NCI-H1436 treated with DMSO at 0.1 percent for 48 hours (cell line): ENCODE results near the gene FKBP11.

Experiments used
- DNase-seq: peaks from one replicate; lab custom pipeline; 2025; lab: John Stamatoyannopoulos, UW

The FKBP11 gene

GRCh38 chr12:48925304-48926011, at the start of gene FKBP11:
Gene FKBP11, minus strand, starts transcription at chr12:48925492. Its CDS starts 64 bp downstream, at chr12:48925428.
- no peak for DNase-seq

- no peak for DNase-seq
These were observed 48.8 kb upstream of the FKBP11 start for GRCh38 chr12:48973941-48974673.

GRCh38 chr12:48973531-48973930, 48.2 kb upstream of the FKBP11 start:
- no peak for DNase-seq

GRCh38 chr12:48972952-48973483, 47.7 kb upstream of the FKBP11 start:
- DNase-seq = no peak

GRCh38 chr12:48972213-48972951, 47.1 kb upstream of the FKBP11 start:
- DNase-seq = no peak

GRCh38 chr12:48970702-48971334, 45.5 kb upstream of the FKBP11 start:
- DNase-seq = no peak

GRCh38 chr12:48969833-48970701, 44.8 kb upstream of the FKBP11 start:
- no peak for DNase-seq

GRCh38 chr12:48969160-48969771, 44.0 kb upstream of the FKBP11 start:
- DNase-seq = no peak

GRCh38 chr12:48968467-48968866, 43.2 kb upstream of the FKBP11 start:
- DNase-seq = no peak

- no peak for DNase-seq
These were observed 42.7 kb upstream of the FKBP11 start for GRCh38 chr12:48967991-48968390.

- DNase-seq = no peak
These were observed 41.0 kb upstream of the FKBP11 start for GRCh38 chr12:48966177-48966895.

- no peak for DNase-seq
These were observed 40.1 kb upstream of the FKBP11 start for GRCh38 chr12:48965298-48965838.

- DNase-seq = no peak
These were observed 36.5 kb upstream of the FKBP11 start for GRCh38 chr12:48961801-48962200.

- no peak for DNase-seq
These were observed 36.0 kb upstream of the FKBP11 start for GRCh38 chr12:48961331-48961730.

GRCh38 chr12:48960834-48961233, 35.5 kb upstream of the FKBP11 start:
- DNase-seq = no peak

- DNase-seq = no peak
These were observed 32.7 kb upstream of the FKBP11 start for GRCh38 chr12:48958049-48958388.

GRCh38 chr12:48957141-48958048, 32.1 kb upstream of the FKBP11 start, which contains the start of gene ARF3:
Gene ARF3, minus strand, starts transcription at chr12:48957487. Its CDS starts 16,392 bp downstream, at chr12:48941095.
- DNase-seq = peak; percentile 42

GRCh38 chr12:48956279-48957140, 31.2 kb upstream of the FKBP11 start:
- DNase-seq = no peak
